Colonic mucosa (tissue), 4 donors: ENCODE results near the gene PNPLA2. TPM values are rescaled to one million over a fixed set of nuclear protein-coding genes. Genes with fewer than 3 reads are reported as not detected.

Source experiments
- DNase-seq: peaks from one replicate; pipeline ENCODE4 v3.0.0-alpha.2; 2020
- H3K27ac ChIP-seq: fragments of 200-600 bp; one replicate; pipeline ENCODE4 v1.8.0; 2021
- H3K27me3 ChIP-seq: fragments of 200-600 bp; one replicate; pipeline ENCODE4 v1.8.0; 2021
- H3K36me3 ChIP-seq: fragments of 200-600 bp; one replicate; pipeline ENCODE4 v1.8.0; 2021
- H3K4me1 ChIP-seq: fragments of 200-600 bp; one replicate; pipeline ENCODE4 v1.8.0; 2021; ENCODE audit warnings: mild to moderate bottlenecking
- H3K4me3 ChIP-seq: fragments of 200-600 bp; one replicate; pipeline ENCODE4 v1.8.0; 2021
- H3K9ac ChIP-seq, 2 donors: one replicate each; pipeline ENCODE4 v1.7.0; 2013; ENCODE audit warnings: control low read depth in 2 of 2, low read depth in 2 of 2, low read length in 2 of 2
- H3K9me3 ChIP-seq: fragments of 200-600 bp; one replicate; pipeline ENCODE4 v1.8.0; 2021
- CTCF ChIP-seq: fragments of 200-600 bp; IDR thresholded peaks from one replicate; pipeline ENCODE4 v1.8.0; 2022; ENCODE audit warnings: antibody characterized with exemption, mild to moderate bottlenecking
- intact Hi-C: fragments of 100-400 bp; cut with DNase I; formaldehyde crosslinking; loops from one replicate; pipeline ENCODE4 v1.14.1; 2022
- total RNA-seq, 2 donors: library from RNA; stranded (reverse); fragmentation: NEBNext Ultra II Directional in 1 of 2; extraction: Animal tissue kit (Norgen Biotek cat#: 25700) in 1 of 2; gene quantifications; one replicate each; pipeline ENCODE4 v1.2.1, GENCODE V29; 2021
- donor health status: healthy.
- donor health status: DM: no; HTN: no; CAD: no.
- donor health status: DM: no; HTN: no; CAD: no.

PNPLA2 gene
- total RNA-seq, 2 donors from 2014 or later, result 139 to 155 TPM

GRCh38 chr11:839280-839623 lies 20.5 kb downstream of the PNPLA2 start:
- no peak overlapping the region for H3K4me3 ChIP-seq
- H3K9ac ChIP-seq, result no peak overlapping the region
- intact Hi-C loops, result no loop called here
- no peak overlapping the region for H3K27ac ChIP-seq
- no peaks in the 10 kb centered on the region for H3K9me3 ChIP-seq
- H3K27me3 ChIP-seq, result no peaks in the 10 kb centered on the region
- peaks cover 21% of the 10 kb centered on the region for H3K36me3 ChIP-seq
- no peak for DNase-seq
- peaks cover 29% of the 10 kb centered on the region for H3K4me1 ChIP-seq
- TF ChIP-seq CTCF, result no peak

GRCh38 chr11:839875-840617 lies 21.3 kb downstream of the PNPLA2 start:
- H3K36me3 ChIP-seq, result peaks cover 21% of the 10 kb centered on the region
- no peak overlapping the region for H3K27ac ChIP-seq
- TF ChIP-seq CTCF, result no peak
- no peak overlapping the region for H3K9ac ChIP-seq
- no peaks in the 10 kb centered on the region for H3K9me3 ChIP-seq
- no peak overlapping the region for H3K4me3 ChIP-seq
- no peak for DNase-seq
- intact Hi-C loops, result no loop called here
- no peaks in the 10 kb centered on the region for H3K27me3 ChIP-seq
- H3K4me1 ChIP-seq, result peaks cover 27% of the 10 kb centered on the region

- peak overlapping the region; percentile 76 to 91 for H3K9ac ChIP-seq
- peaks cover 17% of the 10 kb centered on the region for H3K36me3 ChIP-seq
- TF ChIP-seq CTCF, result no peak
- H3K9me3 ChIP-seq, result no peaks in the 10 kb centered on the region
- peak overlapping the region; percentile 99 for H3K4me3 ChIP-seq
- peaks cover 27% of the 10 kb centered on the region for H3K4me1 ChIP-seq
- intact Hi-C loops, result no loop called here
- no peak for DNase-seq
- H3K27ac ChIP-seq, result peak overlapping the region; percentile 81
- H3K27me3 ChIP-seq, result no peaks in the 10 kb centered on the region
These were observed 23.3 kb downstream of the PNPLA2 start for GRCh38 chr11:841981-842369.

- Histone ChIP-seq H3K27me3 (no peaks in the 10 kb centered on the region), H3K4me3 (peak within 1 kb of the TSS; percentile 99), H3K9me3 (no peaks in the 10 kb centered on the region), H3K27ac (peak within 1 kb of the TSS; percentile 81), H3K36me3 (peaks cover 12% of the 10 kb centered on the region), H3K9ac (peak within 1 kb of the TSS; percentile 76 to 91), H3K4me1 (peaks cover 27% of the 10 kb centered on the region)
- intact Hi-C loops, result no loop called here
- peak; percentile 91 for DNase-seq
- no peak for TF ChIP-seq CTCF
These were observed 23.8 kb downstream of the PNPLA2 start, which contains the start of the genes POLR2L and TSPAN4 for GRCh38 chr11:842370-843002. POLR2L (minus strand) TSS chr11:842529; CDS start chr11:842508, 21 bp downstream. TSPAN4 (plus strand) TSS chr11:842852; CDS start chr11:850305, 7,453 bp downstream.

- Histone ChIP-seq H3K27me3 (no peaks in the 10 kb centered on the region), H3K4me3 (peak overlapping the region; percentile 99), H3K27ac (peak overlapping the region; percentile 81), H3K4me1 (peaks cover 22% of the 10 kb centered on the region), H3K9me3 (no peaks in the 10 kb centered on the region), H3K36me3 (peaks cover 8% of the 10 kb centered on the region), H3K9ac (peak overlapping the region; percentile 66 to 69)
- no peak for TF ChIP-seq CTCF
- no peak for DNase-seq
- intact Hi-C loops, result no loop called here
These were observed 24.5 kb downstream of the PNPLA2 start for GRCh38 chr11:843086-843734.
